Measurements from ENCODE around the gene WIZ.

- TF ChIP-seq, protein P1, sequence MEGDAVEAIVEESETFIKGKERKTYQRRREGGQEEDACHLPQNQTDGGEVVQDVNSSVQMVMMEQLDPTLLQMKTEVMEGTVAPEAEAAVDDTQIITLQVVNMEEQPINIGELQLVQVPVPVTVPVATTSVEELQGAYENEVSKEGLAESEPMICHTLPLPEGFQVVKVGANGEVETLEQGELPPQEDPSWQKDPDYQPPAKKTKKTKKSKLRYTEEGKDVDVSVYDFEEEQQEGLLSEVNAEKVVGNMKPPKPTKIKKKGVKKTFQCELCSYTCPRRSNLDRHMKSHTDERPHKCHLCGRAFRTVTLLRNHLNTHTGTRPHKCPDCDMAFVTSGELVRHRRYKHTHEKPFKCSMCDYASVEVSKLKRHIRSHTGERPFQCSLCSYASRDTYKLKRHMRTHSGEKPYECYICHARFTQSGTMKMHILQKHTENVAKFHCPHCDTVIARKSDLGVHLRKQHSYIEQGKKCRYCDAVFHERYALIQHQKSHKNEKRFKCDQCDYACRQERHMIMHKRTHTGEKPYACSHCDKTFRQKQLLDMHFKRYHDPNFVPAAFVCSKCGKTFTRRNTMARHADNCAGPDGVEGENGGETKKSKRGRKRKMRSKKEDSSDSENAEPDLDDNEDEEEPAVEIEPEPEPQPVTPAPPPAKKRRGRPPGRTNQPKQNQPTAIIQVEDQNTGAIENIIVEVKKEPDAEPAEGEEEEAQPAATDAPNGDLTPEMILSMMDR (IDR thresholded peaks at IDR 0.05) = no peak
- TF ChIP-seq POLR2A (IDR thresholded peaks at IDR 0.05) = no peak
These were observed 8.4 kb downstream of the WIZ start for GRCh38 chr19:15441317-15441716.
